Trophoblast cell (in vitro differentiated cells and primary cell): ENCODE measurements around the gene PNP.
"Not testable (repeated sequence)": the region's sequence is repeated elsewhere in the genome, so short reads cannot be mapped to it uniquely, and the experiment has no call there.

ENCODE experiments used
- DNase-seq, 2 donors: peaks; one replicate each; pipeline ENCODE4 v3.0.0-alpha.2; 2016
- H2AFZ ChIP-seq: 2 replicates; pipeline ENCODE4 v1.6.1; 2013; ENCODE audit warnings: low read length, moderate library complexity, mild to moderate bottlenecking; ENCODE audit not compliant: insufficient read depth, poor library complexity
- H2AK5ac ChIP-seq: 2 replicates; pipeline ENCODE4 v1.6.1; 2013; ENCODE audit warnings: mild to moderate bottlenecking, low read length
- H2BK120ac ChIP-seq: 2 replicates; pipeline ENCODE4 v1.6.1; 2013; ENCODE audit warnings: low read length, mild to moderate bottlenecking, moderate library complexity; ENCODE audit not compliant: insufficient read depth, poor library complexity
- H2BK12ac ChIP-seq: 2 replicates; pipeline ENCODE4 v1.6.1; 2013; ENCODE audit warnings: mild to moderate bottlenecking, low read length, moderate library complexity
- H2BK5ac ChIP-seq: 2 replicates; pipeline ENCODE4 v1.6.1; 2013; ENCODE audit warnings: low read length, low read depth, moderate library complexity, mild to moderate bottlenecking; ENCODE audit not compliant: poor library complexity
- H3K14ac ChIP-seq: 2 replicates; pipeline ENCODE4 v1.6.1; 2013; ENCODE audit warnings: mild to moderate bottlenecking, low read length
- H3K18ac ChIP-seq: 2 replicates; pipeline ENCODE4 v1.6.1; 2013; ENCODE audit warnings: mild to moderate bottlenecking, low read length
- H3K23ac ChIP-seq: 2 replicates; pipeline ENCODE4 v1.6.1; 2013; ENCODE audit warnings: low read length
- H3K27ac ChIP-seq: 2 replicates; pipeline ENCODE4 v1.5.1; 2013; ENCODE audit warnings: low read depth, mild to moderate bottlenecking, inconsistent platforms, low read length, moderate library complexity
- H3K27me3 ChIP-seq: 2 replicates; pipeline ENCODE4 v1.6.1; 2013; ENCODE audit warnings: inconsistent platforms, mild to moderate bottlenecking, low read length, moderate library complexity; ENCODE audit not compliant: insufficient read depth
- H3K36me3 ChIP-seq, 2 experiments: 1 replicate in 1 of 2; 2 replicates in 1 of 2; pipeline ENCODE4 v1.6.1; 2013; ENCODE audit warnings: low read length in 2 of 2, mild to moderate bottlenecking in 2 of 2, moderate library complexity in 1 of 2; ENCODE audit not compliant: insufficient read depth in 2 of 2, control insufficient read depth in 1 of 2
- H3K4ac ChIP-seq: 2 replicates; pipeline ENCODE4 v1.6.1; 2013; ENCODE audit warnings: low read depth, mild to moderate bottlenecking, low read length, moderate library complexity
- H3K4me1 ChIP-seq, 2 experiments: 1 replicate in 1 of 2; 2 replicates in 1 of 2; pipeline ENCODE4 v1.6.1; 2013; ENCODE audit warnings: low read length in 2 of 2, mild to moderate bottlenecking in 2 of 2, moderate library complexity in 1 of 2; ENCODE audit not compliant: insufficient read depth in 2 of 2, control insufficient read depth in 1 of 2
- H3K4me2 ChIP-seq: 2 replicates; pipeline ENCODE4 v1.6.1; 2013; ENCODE audit warnings: inconsistent platforms, mild to moderate bottlenecking, low read length, moderate library complexity
- H3K4me3 ChIP-seq: 2 replicates; pipeline ENCODE4 v1.5.1; 2013; ENCODE audit warnings: mild to moderate bottlenecking, low read depth, low read length, inconsistent platforms
- H3K79me1 ChIP-seq: one replicate; pipeline ENCODE4 v1.6.1; 2013; ENCODE audit warnings: low read length
- H3K79me2 ChIP-seq: 2 replicates; pipeline ENCODE4 v1.6.1; 2013; ENCODE audit warnings: low read length, mild to moderate bottlenecking; ENCODE audit not compliant: control insufficient read depth, insufficient read depth, poor library complexity
- H3K9ac ChIP-seq: 2 replicates; pipeline ENCODE4 v1.6.1; 2013; ENCODE audit warnings: mild to moderate bottlenecking, low read length
- H3K9me3 ChIP-seq: 2 replicates; pipeline ENCODE4 v1.6.1; 2013; ENCODE audit warnings: low read depth, mild to moderate bottlenecking, control low read depth, inconsistent platforms, low read length; ENCODE audit not compliant: insufficient read depth
- H4K12ac ChIP-seq: 2 replicates; pipeline ENCODE4 v1.6.1; 2013; ENCODE audit warnings: low read depth, mild to moderate bottlenecking, low read length, moderate library complexity
- H4K8ac ChIP-seq: 2 replicates; pipeline ENCODE4 v1.6.1; 2013; ENCODE audit warnings: low read depth, mild to moderate bottlenecking, low read length, moderate library complexity
- H4K91ac ChIP-seq: one replicate; pipeline ENCODE4 v1.6.1; 2013; ENCODE audit warnings: low read depth, mild to moderate bottlenecking, low read length, moderate library complexity
- WGBS: extraction: QIAGEN DNeasy Blood & Tissue Kit; methylation state at CpG from one replicate; pipeline ENCODE4 v1.1.7; 2013; ENCODE audit warnings: missing lambda C conversion rate; ENCODE audit not compliant: insufficient read length, insufficient coverage; ENCODE audit errors: extremely low coverage; 5-methylcytosine and 5-hydroxymethylcytosine counted together

Gene PNP

DNA sequence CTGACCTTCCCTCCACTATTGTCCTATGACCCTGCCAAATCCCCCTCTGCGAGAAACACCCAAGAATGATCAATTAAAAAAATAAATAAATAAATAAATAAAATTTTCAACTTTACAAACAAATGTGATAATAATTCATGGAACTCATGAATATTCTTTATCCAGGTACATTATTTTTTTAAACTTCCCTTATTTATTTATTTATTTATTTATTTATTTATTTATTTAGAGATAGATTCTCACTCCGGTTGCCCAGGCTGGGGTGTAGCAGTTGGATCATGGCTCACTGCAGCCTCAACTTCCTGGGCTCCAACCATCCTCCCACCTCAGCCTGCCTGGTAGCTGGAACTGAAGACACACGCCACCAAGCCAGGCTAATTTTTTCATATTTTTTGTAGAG, 38.3 kb downstream of the PNP start:
- not testable (repeated sequence) for H3K27ac ChIP-seq, H4K12ac ChIP-seq, H3K27me3 ChIP-seq, H4K91ac ChIP-seq, H3K4me3 ChIP-seq, H3K18ac ChIP-seq, DNase-seq, H3K4me1 ChIP-seq, H3K36me3 ChIP-seq, H2BK5ac ChIP-seq, H3K14ac ChIP-seq, H3K79me1 ChIP-seq, H2AK5ac ChIP-seq, H4K8ac ChIP-seq, H3K9ac ChIP-seq, H3K4me2 ChIP-seq, H3K9me3 ChIP-seq, H2AFZ ChIP-seq, H3K23ac ChIP-seq, H2BK120ac ChIP-seq, H3K79me2 ChIP-seq, H3K4ac ChIP-seq, H2BK12ac ChIP-seq
- no CpG with 5 or more reads among the region's 3 CpGs for WGBS

DNA sequence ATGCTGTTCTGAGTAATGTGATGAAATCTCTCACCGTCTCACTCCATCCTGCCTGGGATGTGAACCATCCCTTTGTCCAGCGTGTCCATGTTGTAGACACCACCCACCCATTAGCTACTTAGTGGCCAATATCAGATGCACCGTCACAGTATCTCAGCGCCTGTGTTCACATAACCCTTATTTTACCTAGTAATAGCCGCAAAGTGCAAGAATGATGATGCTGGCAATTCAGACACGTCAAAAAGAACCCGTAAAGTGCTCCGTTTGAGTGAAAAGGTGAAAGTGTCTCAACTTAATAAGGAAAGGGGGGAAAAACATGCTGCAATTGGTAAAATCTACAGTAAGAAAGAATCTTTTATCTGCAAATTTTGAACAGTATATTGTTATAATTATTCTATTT, 39.2 kb downstream of the PNP start:
- Histone ChIP-seq H3K9me3 (no peaks in the 10 kb centered on the region), H4K12ac (no peak overlapping the region), H3K23ac (no peak overlapping the region), H3K79me2 (no peaks in the 10 kb centered on the region), H2AK5ac (no peak overlapping the region), H2BK5ac (no peak overlapping the region), H3K18ac (no peak overlapping the region), H3K79me1 (no peaks in the 10 kb centered on the region), H3K27ac (no peak overlapping the region), H3K36me3 (no peaks in the 10 kb centered on the region), H4K8ac (no peak overlapping the region), H3K14ac (no peak overlapping the region), H3K9ac (no peak overlapping the region), H2BK120ac (no peak overlapping the region), H2BK12ac (no peak overlapping the region), H3K4me2 (no peak overlapping the region), H2AFZ (no peak overlapping the region), H3K4me3 (no peak overlapping the region), H3K27me3 (no peaks in the 10 kb centered on the region), H4K91ac (no peak overlapping the region), H3K4me1 (no peaks in the 10 kb centered on the region), H3K4ac (no peak overlapping the region)
- no CpG with 5 or more reads among the region's 8 CpGs for WGBS
- DNase-seq = no peak

DNA sequence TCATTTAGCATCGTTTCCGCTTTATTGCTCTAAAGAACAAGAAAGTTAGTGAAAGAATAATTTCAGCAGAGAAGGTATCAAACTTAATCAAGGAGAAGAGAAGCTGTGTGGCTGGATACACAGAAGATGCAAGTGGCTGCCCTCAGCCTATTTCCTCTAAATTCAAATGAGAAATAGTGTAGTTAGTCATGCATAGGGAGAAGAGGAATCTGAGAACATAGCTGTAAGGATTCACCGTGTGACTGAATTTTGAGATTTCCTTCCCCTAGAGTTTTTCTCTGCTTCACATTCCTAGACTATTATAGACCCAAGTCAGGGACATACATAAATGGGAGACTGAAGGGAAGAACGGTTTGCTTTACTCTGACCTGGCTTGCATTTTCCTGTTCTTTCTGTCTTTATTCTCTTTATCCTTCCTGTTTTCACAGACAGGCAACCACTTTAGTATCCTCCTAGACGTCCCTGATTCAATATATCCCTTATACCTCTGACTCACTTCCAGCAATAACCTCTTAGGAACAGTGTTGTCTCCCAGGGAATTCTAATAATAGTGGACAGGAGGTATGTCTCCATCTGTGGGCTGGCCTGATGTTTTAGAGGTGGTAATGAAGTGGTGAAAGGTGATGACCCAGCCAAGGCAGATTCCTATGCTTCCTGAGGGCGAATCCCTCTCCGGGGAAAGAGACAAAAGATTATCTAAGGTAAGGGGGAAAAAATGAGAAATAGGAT, 43.1 kb downstream of the PNP start:
- Histone ChIP-seq H2AFZ (no peak overlapping the region), H3K9ac (no peak overlapping the region), H3K4ac (no peak overlapping the region), H3K4me3 (no peak overlapping the region), H3K79me2 (no peaks in the 10 kb centered on the region), H2AK5ac (no peak overlapping the region), H3K79me1 (no peaks in the 10 kb centered on the region), H3K23ac (no peak overlapping the region), H3K27ac (no peak overlapping the region), H2BK5ac (no peak overlapping the region), H3K4me2 (no peak overlapping the region), H3K14ac (no peak overlapping the region), H3K4me1 (no peaks in the 10 kb centered on the region), H3K9me3 (no peaks in the 10 kb centered on the region), H3K18ac (no peak overlapping the region), H3K36me3 (no peaks in the 10 kb centered on the region), H4K8ac (no peak overlapping the region), H3K27me3 (no peaks in the 10 kb centered on the region), H4K12ac (no peak overlapping the region), H2BK120ac (no peak overlapping the region), H2BK12ac (no peak overlapping the region), H4K91ac (no peak overlapping the region)
- peak in 1 of 2 donors; percentile 52 for DNase-seq
- WGBS = no CpG with 5 or more reads among the region's 7 CpGs

DNA sequence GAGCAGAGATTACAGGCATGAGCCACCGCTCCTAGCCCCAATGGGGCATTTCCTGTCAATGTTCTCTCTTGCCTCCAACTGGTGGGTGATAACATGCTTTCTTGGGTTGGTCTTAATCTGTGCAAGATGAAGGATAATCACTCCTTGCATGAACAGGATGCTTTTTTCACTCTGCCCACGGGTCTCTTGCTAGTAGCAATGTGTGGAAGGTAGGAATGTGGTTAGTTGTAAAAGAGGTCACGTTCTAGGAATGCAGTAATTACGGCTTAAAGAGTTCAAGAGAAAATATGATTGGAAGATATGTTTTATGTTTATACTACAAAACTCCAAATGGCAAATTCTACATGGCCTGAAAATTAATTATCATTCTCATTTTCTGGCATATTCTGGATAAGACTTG, 46.6 kb downstream of the PNP start:
- Histone ChIP-seq H3K14ac (no peak overlapping the region), H2BK12ac (no peak overlapping the region), H2BK120ac (no peak overlapping the region), H3K23ac (no peak overlapping the region), H3K27me3 (no peaks in the 10 kb centered on the region), H3K4ac (no peak overlapping the region), H3K27ac (no peak overlapping the region), H3K9me3 (no peaks in the 10 kb centered on the region), H4K8ac (no peak overlapping the region), H3K4me3 (no peak overlapping the region), H2AK5ac (no peak overlapping the region), H3K4me1 (no peaks in the 10 kb centered on the region), H4K12ac (no peak overlapping the region), H4K91ac (no peak overlapping the region), H3K18ac (no peak overlapping the region), H3K36me3 (no peaks in the 10 kb centered on the region), H2BK5ac (no peak overlapping the region), H2AFZ (no peak overlapping the region), H3K79me1 (no peaks in the 10 kb centered on the region), H3K79me2 (no peaks in the 10 kb centered on the region), H3K9ac (no peak overlapping the region), H3K4me2 (no peak overlapping the region)
- peak; percentile 18 to 64 for DNase-seq
- 100% methylated on average over 2 of the region's 4 CpGs for WGBS
